ENCODE results near the gene ZNF888.
"Not testable (repeated sequence)": the region's sequence is repeated elsewhere in the genome, so short reads cannot be mapped to it uniquely, and the experiment has no call there.

ZNF888 gene

DNA sequence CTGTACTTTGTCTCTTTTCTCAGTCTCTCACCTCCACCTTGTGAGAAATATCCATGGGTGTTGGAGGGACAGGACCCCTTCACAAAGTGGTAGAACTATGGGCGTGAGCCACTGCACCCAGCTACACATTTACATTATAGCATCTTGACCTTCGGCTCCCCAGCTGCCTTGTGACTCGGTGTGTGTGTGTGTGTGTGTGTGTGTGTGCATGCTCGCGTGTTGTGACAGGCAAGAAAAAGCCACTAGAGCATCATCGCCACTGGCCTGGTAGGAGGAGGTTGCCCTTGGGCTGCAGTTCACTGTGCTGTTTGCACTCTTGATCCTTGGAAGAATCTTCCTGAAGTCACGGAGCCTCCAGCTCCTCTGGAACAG lies 13.7 kb upstream of the ZNF888 start:
- DNase-seq (ENCODE audit: low read depth): no peak
- no peak overlapping the region for H3K4me3 ChIP-seq (ENCODE audit: control insufficient read depth, low read depth, low read length)
- TF ChIP-seq, protein P1, sequence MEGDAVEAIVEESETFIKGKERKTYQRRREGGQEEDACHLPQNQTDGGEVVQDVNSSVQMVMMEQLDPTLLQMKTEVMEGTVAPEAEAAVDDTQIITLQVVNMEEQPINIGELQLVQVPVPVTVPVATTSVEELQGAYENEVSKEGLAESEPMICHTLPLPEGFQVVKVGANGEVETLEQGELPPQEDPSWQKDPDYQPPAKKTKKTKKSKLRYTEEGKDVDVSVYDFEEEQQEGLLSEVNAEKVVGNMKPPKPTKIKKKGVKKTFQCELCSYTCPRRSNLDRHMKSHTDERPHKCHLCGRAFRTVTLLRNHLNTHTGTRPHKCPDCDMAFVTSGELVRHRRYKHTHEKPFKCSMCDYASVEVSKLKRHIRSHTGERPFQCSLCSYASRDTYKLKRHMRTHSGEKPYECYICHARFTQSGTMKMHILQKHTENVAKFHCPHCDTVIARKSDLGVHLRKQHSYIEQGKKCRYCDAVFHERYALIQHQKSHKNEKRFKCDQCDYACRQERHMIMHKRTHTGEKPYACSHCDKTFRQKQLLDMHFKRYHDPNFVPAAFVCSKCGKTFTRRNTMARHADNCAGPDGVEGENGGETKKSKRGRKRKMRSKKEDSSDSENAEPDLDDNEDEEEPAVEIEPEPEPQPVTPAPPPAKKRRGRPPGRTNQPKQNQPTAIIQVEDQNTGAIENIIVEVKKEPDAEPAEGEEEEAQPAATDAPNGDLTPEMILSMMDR (conservative IDR thresholded peaks at IDR 0.05; ENCODE audit: control insufficient read depth, insufficient read depth, low read depth, low read length): no peak

DNA sequence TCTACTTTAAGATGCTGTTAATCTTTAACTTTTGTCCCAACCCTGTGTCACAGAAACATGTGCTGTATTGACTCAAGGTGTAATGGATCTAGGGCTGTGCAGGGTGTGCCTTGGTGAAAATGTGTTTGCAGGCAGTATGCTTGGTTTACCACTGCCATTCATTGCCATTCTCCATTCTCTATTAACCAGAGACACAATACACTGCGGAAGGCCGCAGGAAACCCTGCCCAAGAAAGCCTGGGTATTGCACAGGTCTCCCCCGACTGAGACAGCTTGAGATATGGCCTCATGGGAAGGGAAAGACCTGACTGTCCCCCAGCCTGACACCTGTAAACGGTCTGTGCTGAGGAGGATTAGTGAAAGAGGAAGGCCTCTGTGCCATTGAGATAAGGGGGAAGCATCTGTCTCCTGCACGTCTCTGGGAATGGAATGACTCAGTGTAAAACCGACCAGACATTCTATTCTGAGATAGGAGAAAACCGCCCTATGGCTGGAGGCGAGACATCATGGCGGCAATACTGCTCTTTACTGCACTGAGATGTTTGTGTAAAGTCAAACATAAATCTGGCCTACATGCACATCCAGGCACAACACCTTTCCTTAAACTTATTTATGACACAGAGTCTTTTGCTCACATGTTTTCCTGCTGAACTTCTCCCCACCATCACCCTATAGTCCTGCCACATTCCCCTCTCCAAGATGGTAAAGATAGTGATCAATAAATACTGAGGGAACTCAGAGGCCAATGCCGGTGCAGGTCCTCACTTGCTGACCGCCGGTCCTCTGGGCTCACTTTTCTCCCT lies 13.1 kb upstream of the ZNF888 start:
- H3K4me3 ChIP-seq (ENCODE audit: control insufficient read depth, low read depth, low read length): no peak overlapping the region
- DNase-seq (ENCODE audit: low read depth): no peak
- TF ChIP-seq, protein P1 (conservative IDR thresholded peaks at IDR 0.05; ENCODE audit: control insufficient read depth, insufficient read depth, low read depth, low read length): no peak

DNA sequence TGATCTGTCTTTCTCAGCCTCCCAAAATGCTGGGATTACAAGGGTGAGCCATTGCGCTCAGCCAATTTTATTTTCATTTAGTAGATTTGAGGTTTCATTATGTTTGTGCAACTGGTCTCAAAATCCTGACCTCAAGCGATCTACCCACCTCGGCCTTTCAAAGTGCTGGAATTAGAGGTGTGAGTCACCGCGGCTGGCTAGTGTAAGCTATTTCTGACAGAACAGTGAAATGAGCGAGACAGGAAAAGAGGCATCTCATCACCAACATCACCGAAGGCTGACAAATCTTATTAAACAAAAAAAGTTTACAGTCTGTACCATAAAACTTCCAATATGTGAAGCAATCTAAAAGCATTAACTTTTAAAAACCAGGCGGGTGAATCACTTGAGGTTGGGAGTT lies 12.2 kb upstream of the ZNF888 start:
- peak; percentile 31 for DNase-seq (ENCODE audit: low read depth)
- TF ChIP-seq, protein P1 (conservative IDR thresholded peaks at IDR 0.05; ENCODE audit: control insufficient read depth, insufficient read depth, low read depth, low read length): no peak
- H3K4me3 ChIP-seq (ENCODE audit: control insufficient read depth, low read depth, low read length): no peak overlapping the region

DNA sequence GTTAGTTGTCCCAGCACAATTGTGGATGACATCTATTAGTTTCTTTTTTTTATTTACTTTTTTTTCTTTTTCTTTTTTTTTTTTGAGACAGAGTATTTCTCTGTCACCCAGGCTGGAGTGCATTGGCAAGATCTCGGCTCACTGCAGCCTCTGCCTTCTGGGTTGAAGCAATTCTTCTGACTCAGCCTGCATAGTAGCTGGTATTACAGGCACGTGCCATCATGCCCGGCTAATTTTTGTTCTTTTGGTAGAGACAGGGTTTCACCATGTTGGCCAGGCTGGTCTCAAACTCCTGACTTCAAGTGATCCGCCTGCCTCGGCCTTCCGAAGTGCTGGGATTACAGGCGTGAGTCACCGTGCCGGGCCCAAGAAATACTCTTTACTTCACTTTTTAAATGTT lies 1.4 kb upstream of the ZNF888 start:
- DNase-seq (ENCODE audit: low read depth): peak; percentile 22
- not testable (repeated sequence) for H3K4me3 ChIP-seq (ENCODE audit: control insufficient read depth, low read depth, low read length)

DNA sequence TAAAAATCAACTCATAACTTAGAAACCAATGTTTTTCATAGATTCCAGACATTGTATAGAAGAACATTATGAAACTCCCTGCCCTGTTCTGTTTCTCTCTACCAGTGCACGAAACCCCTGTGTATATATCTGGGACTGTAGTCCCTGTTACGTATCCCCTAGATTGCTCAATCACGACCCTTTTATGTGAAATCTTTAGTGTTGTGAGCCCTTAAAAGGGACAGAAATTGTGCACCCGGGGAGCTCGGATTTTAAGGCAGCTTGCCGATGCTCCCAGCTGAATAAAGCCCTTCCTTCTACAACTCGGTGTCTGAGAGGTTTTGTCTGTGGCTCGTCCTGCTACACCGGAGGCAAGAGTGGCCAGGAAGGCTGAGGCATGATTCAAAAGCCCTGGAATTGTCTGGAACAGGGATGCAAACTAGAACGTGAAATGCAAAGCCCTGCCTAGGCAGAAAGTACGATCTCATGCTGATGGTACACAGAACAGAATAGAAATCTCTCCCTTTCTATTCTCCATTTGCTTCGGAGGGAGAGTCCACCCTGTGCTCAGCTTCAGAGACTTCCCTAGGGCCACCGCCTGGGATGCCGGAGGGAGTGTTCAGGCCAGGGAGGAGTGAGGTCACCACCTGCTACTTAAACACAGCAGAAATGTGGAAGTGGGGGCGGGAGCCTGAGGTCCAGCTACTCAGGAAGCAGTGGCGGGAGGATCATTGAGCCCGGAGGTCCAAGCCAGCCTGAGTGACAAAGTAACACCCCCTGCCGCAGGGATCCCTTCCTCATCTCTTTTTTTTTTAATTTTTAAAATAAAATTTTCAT lies 758 bp upstream of the ZNF888 start:
- peak; percentile 48 for DNase-seq (ENCODE audit: low read depth)
- H3K4me3 ChIP-seq (ENCODE audit: control insufficient read depth, low read depth, low read length): peak overlapping the region; percentile 70
- TF ChIP-seq, protein P1 (conservative IDR thresholded peaks at IDR 0.05; ENCODE audit: control insufficient read depth, insufficient read depth, low read depth, low read length): no peak

DNA sequence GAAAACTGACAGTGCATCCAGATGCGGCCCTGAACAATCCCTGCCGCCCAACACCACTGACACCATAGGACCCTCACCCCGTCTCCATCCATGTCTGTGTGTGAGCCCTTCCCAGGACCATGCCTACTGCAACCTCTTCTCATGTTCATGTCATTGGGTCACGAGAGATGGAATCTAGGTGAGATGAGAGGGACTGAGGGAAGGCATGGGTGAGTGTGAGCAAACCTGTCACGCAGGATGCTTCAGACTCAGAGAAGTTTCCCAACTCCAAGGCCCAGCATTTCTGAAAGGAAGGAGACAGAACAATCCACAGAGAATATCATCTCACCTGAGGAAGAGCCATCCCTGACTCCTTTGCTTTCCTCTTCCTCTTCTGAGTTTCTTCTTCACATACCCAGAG lies 5.7 kb downstream of the ZNF888 start:
- DNase-seq (ENCODE audit: low read depth): no peak
- H3K4me3 ChIP-seq (ENCODE audit: control insufficient read depth, low read depth, low read length): no peak overlapping the region
- TF ChIP-seq, protein P1 (conservative IDR thresholded peaks at IDR 0.05; ENCODE audit: control insufficient read depth, insufficient read depth, low read depth, low read length): no peak

DNA sequence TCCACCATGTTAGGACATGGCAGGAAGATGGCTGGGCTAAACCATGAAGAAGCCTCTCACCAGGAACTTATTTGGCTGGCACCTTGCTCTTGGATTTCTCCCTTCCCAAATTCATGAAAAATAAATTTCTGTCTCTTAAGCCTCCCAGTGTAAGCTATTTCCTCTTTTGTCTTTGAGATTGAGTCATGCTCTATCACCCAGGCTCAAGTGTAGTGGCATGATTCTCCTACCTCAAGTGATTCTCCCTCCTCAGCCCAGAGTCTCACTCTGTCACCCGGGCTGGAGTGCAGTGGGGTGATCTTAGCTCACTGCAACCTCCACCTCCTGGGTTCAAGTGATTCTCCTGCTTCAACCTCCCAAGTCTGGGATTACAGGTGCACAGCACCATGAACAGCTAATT lies 12.6 kb downstream of the ZNF888 start:
- TF ChIP-seq, protein P1 (conservative IDR thresholded peaks at IDR 0.05; ENCODE audit: control insufficient read depth, insufficient read depth, low read depth, low read length): no peak
- no peak overlapping the region for H3K4me3 ChIP-seq (ENCODE audit: control insufficient read depth, low read depth, low read length)
- DNase-seq (ENCODE audit: low read depth): no peak

DNA sequence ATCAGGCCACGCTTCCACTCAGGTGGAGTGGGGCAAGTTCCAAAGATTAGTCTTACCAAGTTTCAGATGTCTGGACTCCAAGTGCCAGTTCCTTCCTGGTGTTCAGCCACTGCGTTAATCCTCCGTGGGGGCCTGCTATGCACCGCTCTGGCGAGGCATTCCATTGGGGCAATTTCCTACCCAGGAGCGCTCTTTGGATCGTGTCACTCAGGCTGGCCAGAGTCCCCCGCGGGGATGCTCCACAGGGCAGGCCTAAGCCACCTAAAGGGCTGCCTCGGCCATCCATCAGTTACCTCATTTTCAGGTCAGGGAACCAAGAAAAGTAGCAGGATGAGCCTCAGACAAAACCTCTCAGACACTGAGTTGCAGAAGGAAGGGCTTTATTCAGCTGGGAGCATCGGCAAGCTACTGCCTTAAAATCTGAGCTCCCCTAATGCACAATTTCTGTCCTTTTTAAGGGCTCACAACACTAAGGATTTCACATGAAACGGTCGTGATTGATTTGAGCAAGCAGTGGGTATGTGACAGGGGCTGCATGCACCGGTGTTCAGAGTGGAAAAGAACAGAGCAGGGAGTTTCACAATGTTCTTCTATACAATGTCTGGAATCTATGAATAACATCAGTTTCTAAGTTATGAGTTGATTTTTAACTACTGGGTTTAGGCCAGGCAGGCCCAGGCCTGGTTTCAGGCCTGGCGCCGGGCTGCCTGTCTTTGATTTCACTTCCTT lies 19.0 kb downstream of the ZNF888 start:
- not testable (repeated sequence) for DNase-seq (ENCODE audit: low read depth); H3K4me3 ChIP-seq (ENCODE audit: control insufficient read depth, low read depth, low read length)

Measured in fibroblast of mammary gland (primary cell).